ENCODE data around the gene GNS. TPM values are rescaled to one million over a fixed set of nuclear protein-coding genes. Genes with fewer than 3 reads are reported as not detected.

The GNS gene
- 10 to 100 TPM; 29.4 to 30.2 TPM for total RNA-seq

DNA sequence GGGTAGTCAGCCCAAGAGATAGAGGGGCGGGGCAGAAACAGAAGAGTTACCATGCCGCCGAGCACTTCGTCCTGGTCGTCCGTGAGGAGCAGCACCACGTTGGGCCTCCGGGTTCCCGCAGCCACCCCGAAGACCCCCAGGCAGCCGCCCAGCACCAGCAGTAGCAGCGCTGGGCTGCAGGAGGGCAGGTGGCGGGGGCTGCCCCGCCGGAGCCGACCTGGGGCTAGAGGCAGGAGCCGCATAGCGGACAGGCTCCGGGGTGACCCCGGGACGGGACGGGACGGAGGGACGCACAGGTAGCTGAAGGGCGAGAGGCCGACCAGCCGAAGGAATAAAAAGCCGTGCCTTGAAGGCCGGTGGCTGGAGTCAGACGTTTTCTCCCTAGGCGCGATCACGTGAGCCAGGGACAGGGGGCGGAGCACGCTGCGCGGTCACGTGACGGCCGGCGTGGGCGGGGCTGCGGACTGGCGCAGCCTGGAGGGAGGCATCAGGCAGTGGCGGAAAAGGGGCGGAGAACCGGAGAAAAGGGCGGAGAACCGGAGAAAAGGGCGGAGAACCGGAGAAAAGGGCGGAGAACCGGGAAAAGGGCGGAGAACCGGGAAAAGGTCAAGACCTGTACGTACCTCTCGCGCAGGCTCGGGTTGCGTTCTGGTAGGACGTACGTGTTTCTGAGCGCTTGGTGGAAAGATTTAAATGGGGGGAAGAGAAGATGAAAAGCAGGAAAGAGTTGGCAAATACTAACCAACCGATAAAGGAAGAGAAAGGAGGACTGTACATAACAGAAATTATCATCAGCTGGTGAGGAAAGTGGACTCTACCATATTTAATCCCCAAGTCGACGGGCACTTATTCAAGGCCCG, at the start of gene GNS:
Gene GNS (minus strand): TSS at position 372 of the 860 bp plus-strand sequence. CDS start 130 bp downstream, at position 242.

Other genes starting within 250 kb of the GNS start
- gene RASSF3, start 148.9 kb downstream of the GNS start, total RNA-seq: 100 to 1,000 TPM; 108 to 114 TPM
- gene TBC1D30, start 65.2 kb upstream of the GNS start, total RNA-seq: under 1 TPM; 0.24 to 0.25 TPM

Data from activated naive CD4-positive, alpha-beta T cell treated with anti-CD3 and anti-CD28 coated beads, Interleukin-2, amount 10 ng/mL, durations not matched to agents 5 hours and 36 hours (primary cell).